Measurements from ENCODE around the gene PUS10.

PUS10 gene

GRCh38 chr2:60972889-60973656 is 45.0 kb downstream of the PUS10 start:
- TF ChIP-seq ZC3H10 (CRISPR knock-in tag; IDR thresholded peaks at IDR 0.05) (no peak), BACH2 (CRISPR knock-in tag; IDR thresholded peaks at IDR 0.05; ENCODE audit: borderline replicate concordance) (no peak)
- ATAC-seq, result no peak

DNA sequence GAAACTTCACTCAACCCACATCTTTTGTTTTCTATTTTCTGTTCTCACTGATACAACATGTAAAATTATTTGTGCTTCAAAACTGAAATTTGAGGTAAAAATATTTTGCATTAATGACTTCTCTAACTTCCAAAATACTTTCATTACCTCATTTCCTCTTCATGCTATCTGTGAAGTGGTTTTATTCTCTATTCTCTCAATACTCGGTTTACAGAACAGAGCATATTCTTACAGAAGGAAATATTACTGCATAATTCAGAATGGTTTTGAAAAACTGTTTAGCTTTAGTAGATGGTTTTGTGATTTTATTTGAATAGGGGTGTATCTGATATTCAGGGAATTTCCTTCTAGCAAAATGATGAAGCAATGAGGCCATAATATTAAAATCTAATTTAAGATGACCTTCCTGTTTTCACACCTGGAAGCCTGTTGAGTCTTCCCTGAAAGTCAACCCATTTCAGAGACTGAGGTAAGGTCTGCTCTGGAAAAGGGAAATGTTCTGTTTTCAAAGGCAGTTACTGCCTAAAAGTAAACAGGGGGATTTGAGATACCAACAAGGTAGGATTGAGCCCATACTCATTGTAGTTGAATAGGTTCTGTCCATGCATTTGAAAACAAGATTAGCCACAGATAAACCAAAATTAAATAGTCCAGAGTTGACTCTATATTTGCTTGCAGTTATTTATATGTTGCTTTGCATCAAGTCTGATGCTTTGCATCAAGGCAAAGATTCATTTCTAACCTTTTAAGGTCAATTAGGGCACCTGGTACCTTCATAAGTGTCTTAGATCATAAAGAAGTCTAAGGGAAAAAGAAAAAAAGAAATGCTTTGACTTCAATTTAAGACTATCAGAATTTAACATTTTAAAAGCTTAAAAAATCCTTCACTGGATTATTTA is 51.3 kb downstream of the PUS10 start:
- TF ChIP-seq OSR1 (CRISPR knock-in tag; IDR thresholded peaks at IDR 0.05) (no peak), GLIS3 (CRISPR knock-in tag; IDR thresholded peaks at IDR 0.05) (no peak), ESRRG (CRISPR knock-in tag; IDR thresholded peaks at IDR 0.05) (no peak), BACH2 (CRISPR knock-in tag; IDR thresholded peaks at IDR 0.05; ENCODE audit: borderline replicate concordance) (no peak), PPARA (CRISPR knock-in tag; IDR thresholded peaks at IDR 0.05; ENCODE audit: borderline replicate concordance) (no peak), CSDC2 (CRISPR knock-in tag; IDR thresholded peaks at IDR 0.05) (no peak), ZFP3 (CRISPR knock-in tag; IDR thresholded peaks at IDR 0.05) (no peak), ZNF565 (CRISPR knock-in tag; conservative IDR thresholded peaks at IDR 0.05; ENCODE audit: low read depth) (no peak), TOX (CRISPR knock-in tag; IDR thresholded peaks at IDR 0.05; ENCODE audit: borderline replicate concordance) (no peak)
- TF ChIP-seq, protein P1, sequence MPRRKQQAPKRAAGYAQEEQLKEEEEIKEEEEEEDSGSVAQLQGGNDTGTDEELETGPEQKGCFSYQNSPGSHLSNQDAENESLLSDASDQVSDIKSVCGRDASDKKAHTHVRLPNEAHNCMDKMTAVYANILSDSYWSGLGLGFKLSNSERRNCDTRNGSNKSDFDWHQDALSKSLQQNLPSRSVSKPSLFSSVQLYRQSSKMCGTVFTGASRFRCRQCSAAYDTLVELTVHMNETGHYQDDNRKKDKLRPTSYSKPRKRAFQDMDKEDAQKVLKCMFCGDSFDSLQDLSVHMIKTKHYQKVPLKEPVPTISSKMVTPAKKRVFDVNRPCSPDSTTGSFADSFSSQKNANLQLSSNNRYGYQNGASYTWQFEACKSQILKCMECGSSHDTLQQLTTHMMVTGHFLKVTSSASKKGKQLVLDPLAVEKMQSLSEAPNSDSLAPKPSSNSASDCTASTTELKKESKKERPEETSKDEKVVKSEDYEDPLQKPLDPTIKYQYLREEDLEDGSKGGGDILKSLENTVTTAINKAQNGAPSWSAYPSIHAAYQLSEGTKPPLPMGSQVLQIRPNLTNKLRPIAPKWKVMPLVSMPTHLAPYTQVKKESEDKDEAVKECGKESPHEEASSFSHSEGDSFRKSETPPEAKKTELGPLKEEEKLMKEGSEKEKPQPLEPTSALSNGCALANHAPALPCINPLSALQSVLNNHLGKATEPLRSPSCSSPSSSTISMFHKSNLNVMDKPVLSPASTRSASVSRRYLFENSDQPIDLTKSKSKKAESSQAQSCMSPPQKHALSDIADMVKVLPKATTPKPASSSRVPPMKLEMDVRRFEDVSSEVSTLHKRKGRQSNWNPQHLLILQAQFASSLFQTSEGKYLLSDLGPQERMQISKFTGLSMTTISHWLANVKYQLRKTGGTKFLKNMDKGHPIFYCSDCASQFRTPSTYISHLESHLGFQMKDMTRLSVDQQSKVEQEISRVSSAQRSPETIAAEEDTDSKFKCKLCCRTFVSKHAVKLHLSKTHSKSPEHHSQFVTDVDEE (CRISPR knock-in tag; IDR thresholded peaks at IDR 0.05), result no peak
- TF ChIP-seq, protein P2, sequence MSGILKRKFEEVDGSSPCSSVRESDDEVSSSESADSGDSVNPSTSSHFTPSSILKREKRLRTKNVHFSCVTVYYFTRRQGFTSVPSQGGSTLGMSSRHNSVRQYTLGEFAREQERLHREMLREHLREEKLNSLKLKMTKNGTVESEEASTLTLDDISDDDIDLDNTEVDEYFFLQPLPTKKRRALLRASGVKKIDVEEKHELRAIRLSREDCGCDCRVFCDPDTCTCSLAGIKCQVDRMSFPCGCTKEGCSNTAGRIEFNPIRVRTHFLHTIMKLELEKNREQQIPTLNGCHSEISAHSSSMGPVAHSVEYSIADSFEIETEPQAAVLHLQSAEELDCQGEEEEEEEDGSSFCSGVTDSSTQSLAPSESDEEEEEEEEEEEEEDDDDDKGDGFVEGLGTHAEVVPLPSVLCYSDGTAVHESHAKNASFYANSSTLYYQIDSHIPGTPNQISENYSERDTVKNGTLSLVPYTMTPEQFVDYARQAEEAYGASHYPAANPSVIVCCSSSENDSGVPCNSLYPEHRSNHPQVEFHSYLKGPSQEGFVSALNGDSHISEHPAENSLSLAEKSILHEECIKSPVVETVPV (CRISPR knock-in tag; IDR thresholded peaks at IDR 0.05), result no peak
- no peak for ATAC-seq

DNA sequence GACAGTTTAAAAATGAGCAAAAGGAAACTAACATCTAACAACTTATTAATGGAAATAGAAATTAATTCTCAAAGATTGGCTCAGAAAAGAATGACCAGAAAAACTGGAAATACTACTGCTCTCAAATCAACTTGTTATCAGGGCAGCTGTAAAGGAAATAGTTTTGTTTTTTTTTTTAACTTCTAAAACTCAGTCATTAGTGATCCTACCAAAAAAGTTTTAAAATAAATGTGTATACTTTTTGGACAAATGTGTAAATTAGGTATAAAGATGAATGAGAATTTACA is 52.6 kb downstream of the PUS10 start:
- TF ChIP-seq, protein P3, sequence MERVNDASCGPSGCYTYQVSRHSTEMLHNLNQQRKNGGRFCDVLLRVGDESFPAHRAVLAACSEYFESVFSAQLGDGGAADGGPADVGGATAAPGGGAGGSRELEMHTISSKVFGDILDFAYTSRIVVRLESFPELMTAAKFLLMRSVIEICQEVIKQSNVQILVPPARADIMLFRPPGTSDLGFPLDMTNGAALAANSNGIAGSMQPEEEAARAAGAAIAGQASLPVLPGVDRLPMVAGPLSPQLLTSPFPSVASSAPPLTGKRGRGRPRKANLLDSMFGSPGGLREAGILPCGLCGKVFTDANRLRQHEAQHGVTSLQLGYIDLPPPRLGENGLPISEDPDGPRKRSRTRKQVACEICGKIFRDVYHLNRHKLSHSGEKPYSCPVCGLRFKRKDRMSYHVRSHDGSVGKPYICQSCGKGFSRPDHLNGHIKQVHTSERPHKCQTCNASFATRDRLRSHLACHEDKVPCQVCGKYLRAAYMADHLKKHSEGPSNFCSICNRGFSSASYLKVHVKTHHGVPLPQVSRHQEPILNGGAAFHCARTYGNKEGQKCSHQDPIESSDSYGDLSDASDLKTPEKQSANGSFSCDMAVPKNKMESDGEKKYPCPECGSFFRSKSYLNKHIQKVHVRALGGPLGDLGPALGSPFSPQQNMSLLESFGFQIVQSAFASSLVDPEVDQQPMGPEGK (CRISPR knock-in tag; IDR thresholded peaks at IDR 0.05; ENCODE audit: borderline replicate concordance), result no peak
- TF ChIP-seq, protein P1 (CRISPR knock-in tag; IDR thresholded peaks at IDR 0.05), result no peak
- no peak for ATAC-seq

- no peak for ATAC-seq
- no peak for TF ChIP-seq GLIS3 (CRISPR knock-in tag; IDR thresholded peaks at IDR 0.05)
- TF ChIP-seq ZNF565 (CRISPR knock-in tag; conservative IDR thresholded peaks at IDR 0.05; ENCODE audit: low read depth), result no peak
- no peak for TF ChIP-seq PPARA (CRISPR knock-in tag; IDR thresholded peaks at IDR 0.05; ENCODE audit: borderline replicate concordance)
These were observed 53.2 kb downstream of the PUS10 start for GRCh38 chr2:60964651-60965498.
